GM12878 (cell line): ENCODE results near the gene ACSL4. TPM values are rescaled to one million over a fixed set of nuclear protein-coding genes. Genes with fewer than 3 reads are reported as not detected.

Source experiments
- CBFB ChIP-seq: IDR thresholded peaks from 2 replicates; pipeline ENCODE4 v1.6.1; 2016; ENCODE audit warnings: antibody characterized with exemption, low read depth
- DPF2 ChIP-seq: fragments of 450-650 bp; IDR thresholded peaks from 2 replicates; pipeline ENCODE4 v1.6.1; 2017; ENCODE audit warnings: mild to moderate bottlenecking
- FOS ChIP-seq: IDR thresholded peaks from 3 replicates; pipeline ENCODE4 v1.6.1; 2011; ENCODE audit warnings: borderline replicate concordance; ENCODE audit not compliant: insufficient read length; ENCODE audit errors: extremely low read depth
- FOXK2 ChIP-seq: fragments of 450-650 bp; IDR thresholded peaks from 2 replicates; pipeline ENCODE4 v1.6.1; 2017; ENCODE audit warnings: mild to moderate bottlenecking, moderate library complexity
- GATAD2B ChIP-seq: fragments of 450-650 bp; conservative IDR thresholded peaks from 2 replicates; pipeline ENCODE4 v1.6.1; 2017; ENCODE audit warnings: low read depth, mild to moderate bottlenecking, moderate library complexity
- HDAC2 ChIP-seq: fragments of 200-600 bp; sonication (generic); IDR thresholded peaks from 2 replicates; pipeline ENCODE4 v1.6.1; 2017
- LARP7 ChIP-seq: fragments of 450-650 bp; IDR thresholded peaks from 2 replicates; pipeline ENCODE4 v1.6.1; 2017; ENCODE audit warnings: mild to moderate bottlenecking
- MTA3 ChIP-seq: IDR thresholded peaks from 2 replicates; pipeline ENCODE4 v1.6.1; 2012; ENCODE audit warnings: low read length, inconsistent platforms, borderline replicate concordance
- NFYA ChIP-seq: IDR thresholded peaks from 2 replicates; pipeline ENCODE4 v1.6.1; 2011; ENCODE audit warnings: low read depth, mild to moderate bottlenecking, low read length, improper control_type of control experiment, borderline replicate concordance
- NR2F1 ChIP-seq: fragments of 450-650 bp; conservative IDR thresholded peaks from 2 replicates; pipeline ENCODE4 v1.6.1; 2017; ENCODE audit warnings: mild to moderate bottlenecking
- PAX5 ChIP-seq: IDR thresholded peaks from 2 replicates; pipeline ENCODE4 v1.6.1; 2011; ENCODE audit warnings: low read depth, low read length, borderline replicate concordance
- POLR2AphosphoS5 ChIP-seq: IDR thresholded peaks from 2 replicates; pipeline ENCODE4 v1.6.1; 2011; ENCODE audit warnings: mild to moderate bottlenecking, low read length, inconsistent platforms
- RB1 ChIP-seq: fragments of 450-650 bp; formaldehyde crosslinking; IDR thresholded peaks from 2 replicates; pipeline ENCODE4 v1.6.1; 2017; ENCODE audit warnings: mild to moderate bottlenecking, borderline replicate concordance
- RCOR1 ChIP-seq: conservative IDR thresholded peaks from 2 replicates; pipeline ENCODE4 v1.6.1; 2012; ENCODE audit warnings: low read depth, low read length, improper control_type of control experiment
- SMC3 ChIP-seq: IDR thresholded peaks from 2 replicates; pipeline ENCODE4 v1.6.1; 2011; ENCODE audit warnings: low read length, improper control_type of control experiment, borderline replicate concordance
- TCF3 ChIP-seq: IDR thresholded peaks from 2 replicates; pipeline ENCODE4 v1.6.1; 2012; ENCODE audit warnings: low read depth, mild to moderate bottlenecking, low read length, borderline replicate concordance; ENCODE audit not compliant: insufficient read depth
- ZBTB4 ChIP-seq: fragments of 450-650 bp; formaldehyde crosslinking; IDR thresholded peaks from 2 replicates; pipeline ENCODE4 v1.4.0; 2022; ENCODE audit warnings: mild to moderate bottlenecking, moderate library complexity
- ZSCAN29 ChIP-seq: fragments of 450-650 bp; IDR thresholded peaks from 2 replicates; pipeline ENCODE4 v1.6.1; 2017; ENCODE audit warnings: mild to moderate bottlenecking, moderate library complexity
- polyA plus RNA-seq, 11 experiments: library from polyadenylated mRNA; depleted of rRNA in 4 of 11; unstranded in 6 of 11; stranded (reverse) in 5 of 11; fragments of >200 nt; fragmentation: Nextera tagmentation in 4 of 11; fragmentation: Illumina TruSeq in 1 of 11; extraction: Ambion mirVana in 4 of 11; extraction: Trizol in 1 of 11; gene quantifications; 1 replicate in 1 of 11; 2 replicates in 10 of 11; pipeline versions ENCODE4 v1.2.1 to v1.2.3, GENCODE V29; 2011 to 2016; ENCODE audit warnings: inconsistent platforms in 2 of 11, missing spikeins in 2 of 11, low read depth in 1 of 11
- total RNA-seq, 4 experiments: library from RNA; depleted of rRNA in 3 of 4; stranded (reverse); fragments of >200 nt in 3 of 4; fragmentation: Illumina TruSeq in 1 of 4; extraction: Trizol in 1 of 4; gene quantifications; 2 replicates each; pipeline versions ENCODE4 v1.2.1 to v1.2.3, GENCODE V29; 2013 to 2021
- TF ChIP-seq, protein P1 (sequence below): fragments of 450-650 bp; IDR thresholded peaks from 2 replicates; pipeline ENCODE4 v1.6.1; 2017; ENCODE audit warnings: mild to moderate bottlenecking, moderate library complexity
- TF ChIP-seq, protein P2 (sequence below), 3 experiments: IDR thresholded peaks in 2 of 3; conservative IDR thresholded peaks in 1 of 3; 2 replicates each; pipeline ENCODE4 v1.5.1; 2011; ENCODE audit warnings: low read depth in 3 of 3, low read length in 3 of 3, mild to moderate bottlenecking in 3 of 3, control low read depth in 2 of 3, moderate library complexity in 2 of 3, inconsistent platforms in 1 of 3, mixed read lengths in 1 of 3; ENCODE audit not compliant: control insufficient read depth in 2 of 3, insufficient read depth in 1 of 3; ENCODE audit errors: extremely low read depth in 1 of 3

ACSL4 gene
- total and polyA plus RNA-seq, 10 of the 15 experiments (the other 5 are each of a cell fraction or from before 2014, with no cell fraction given): 20.7 to 66.6 (median 45.4) TPM

- TF ChIP-seq ZBTB4 (CRISPR knock-in tag) (no peak), NR2F1 (peak; percentile 84), HDAC2 (no peak), NFYA (no peak), FOXK2 (no peak), ZSCAN29 (no peak), DPF2 (peak; percentile 93), CBFB (no peak), GATAD2B (0 out of 2 replicates have a peak, but pooled peaks have one; percentile 20), LARP7 (no peak), FOS (no peak), PAX5 (peak; percentile 95), RB1 (no peak), SMC3 (no peak), RCOR1 (no peak), POLR2AphosphoS5 (no peak), MTA3 (peak; percentile 91; the same call in 1 of the 2 replicates), TCF3 (no peak)
- TF ChIP-seq, protein P1, sequence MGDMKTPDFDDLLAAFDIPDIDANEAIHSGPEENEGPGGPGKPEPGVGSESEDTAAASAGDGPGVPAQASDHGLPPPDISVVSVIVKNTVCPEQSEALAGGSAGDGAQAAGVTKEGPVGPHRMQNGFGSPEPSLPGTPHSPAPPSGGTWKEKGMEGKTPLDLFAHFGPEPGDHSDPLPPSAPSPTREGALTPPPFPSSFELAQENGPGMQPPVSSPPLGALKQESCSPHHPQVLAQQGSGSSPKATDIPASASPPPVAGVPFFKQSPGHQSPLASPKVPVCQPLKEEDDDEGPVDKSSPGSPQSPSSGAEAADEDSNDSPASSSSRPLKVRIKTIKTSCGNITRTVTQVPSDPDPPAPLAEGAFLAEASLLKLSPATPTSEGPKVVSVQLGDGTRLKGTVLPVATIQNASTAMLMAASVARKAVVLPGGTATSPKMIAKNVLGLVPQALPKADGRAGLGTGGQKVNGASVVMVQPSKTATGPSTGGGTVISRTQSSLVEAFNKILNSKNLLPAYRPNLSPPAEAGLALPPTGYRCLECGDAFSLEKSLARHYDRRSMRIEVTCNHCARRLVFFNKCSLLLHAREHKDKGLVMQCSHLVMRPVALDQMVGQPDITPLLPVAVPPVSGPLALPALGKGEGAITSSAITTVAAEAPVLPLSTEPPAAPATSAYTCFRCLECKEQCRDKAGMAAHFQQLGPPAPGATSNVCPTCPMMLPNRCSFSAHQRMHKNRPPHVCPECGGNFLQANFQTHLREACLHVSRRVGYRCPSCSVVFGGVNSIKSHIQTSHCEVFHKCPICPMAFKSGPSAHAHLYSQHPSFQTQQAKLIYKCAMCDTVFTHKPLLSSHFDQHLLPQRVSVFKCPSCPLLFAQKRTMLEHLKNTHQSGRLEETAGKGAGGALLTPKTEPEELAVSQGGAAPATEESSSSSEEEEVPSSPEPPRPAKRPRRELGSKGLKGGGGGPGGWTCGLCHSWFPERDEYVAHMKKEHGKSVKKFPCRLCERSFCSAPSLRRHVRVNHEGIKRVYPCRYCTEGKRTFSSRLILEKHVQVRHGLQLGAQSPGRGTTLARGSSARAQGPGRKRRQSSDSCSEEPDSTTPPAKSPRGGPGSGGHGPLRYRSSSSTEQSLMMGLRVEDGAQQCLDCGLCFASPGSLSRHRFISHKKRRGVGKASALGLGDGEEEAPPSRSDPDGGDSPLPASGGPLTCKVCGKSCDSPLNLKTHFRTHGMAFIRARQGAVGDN: no peak
- TF ChIP-seq, protein P2, sequence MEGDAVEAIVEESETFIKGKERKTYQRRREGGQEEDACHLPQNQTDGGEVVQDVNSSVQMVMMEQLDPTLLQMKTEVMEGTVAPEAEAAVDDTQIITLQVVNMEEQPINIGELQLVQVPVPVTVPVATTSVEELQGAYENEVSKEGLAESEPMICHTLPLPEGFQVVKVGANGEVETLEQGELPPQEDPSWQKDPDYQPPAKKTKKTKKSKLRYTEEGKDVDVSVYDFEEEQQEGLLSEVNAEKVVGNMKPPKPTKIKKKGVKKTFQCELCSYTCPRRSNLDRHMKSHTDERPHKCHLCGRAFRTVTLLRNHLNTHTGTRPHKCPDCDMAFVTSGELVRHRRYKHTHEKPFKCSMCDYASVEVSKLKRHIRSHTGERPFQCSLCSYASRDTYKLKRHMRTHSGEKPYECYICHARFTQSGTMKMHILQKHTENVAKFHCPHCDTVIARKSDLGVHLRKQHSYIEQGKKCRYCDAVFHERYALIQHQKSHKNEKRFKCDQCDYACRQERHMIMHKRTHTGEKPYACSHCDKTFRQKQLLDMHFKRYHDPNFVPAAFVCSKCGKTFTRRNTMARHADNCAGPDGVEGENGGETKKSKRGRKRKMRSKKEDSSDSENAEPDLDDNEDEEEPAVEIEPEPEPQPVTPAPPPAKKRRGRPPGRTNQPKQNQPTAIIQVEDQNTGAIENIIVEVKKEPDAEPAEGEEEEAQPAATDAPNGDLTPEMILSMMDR (IDR thresholded peaks at IDR 0.05 in 2 of 3, conservative IDR thresholded peaks at IDR 0.05 in 1 of 3; ENCODE audit: control insufficient read depth in 2 of 3, extremely low read depth in 1 of 3, insufficient read depth in 1 of 3, low read depth in 3 of 3, low read length in 3 of 3): no peak; a peak in 1 of 6 replicates
Measured at GRCh38 chrX:109709129-109709631, 23.9 kb downstream of the ACSL4 start (continued).
